Cardiac muscle cell (in vitro differentiated cells and primary cell): ENCODE data around the gene MBP. TPM values are rescaled to one million over a fixed set of nuclear protein-coding genes. Genes with fewer than 3 reads are reported as not detected.

ENCODE experiments used
- DNase-seq, 2 donors: peaks; one replicate each; pipeline versions ENCODE4 v3.0.0 to v3.0.0-alpha.2; 2010 to 2017; ENCODE audit warnings: low read depth in 1 of 2, low spot score in 1 of 2
- H3K27ac ChIP-seq: fragments of 200-600 bp; sonication (generic); 2 replicates; pipeline ENCODE4 v1.5.1; 2016
- H3K27me3 ChIP-seq: fragments of 200-600 bp; sonication (generic); 2 replicates; pipeline ENCODE4 v1.6.0; 2016; ENCODE audit warnings: control low read depth
- H3K36me3 ChIP-seq: fragments of 200-600 bp; sonication (generic); 2 replicates; pipeline ENCODE4 v1.5.1; 2016; ENCODE audit warnings: control low read depth
- H3K4me1 ChIP-seq: fragments of 200-600 bp; sonication (generic); 2 replicates; pipeline ENCODE4 v1.8.1; 2017; ENCODE audit warnings: low read depth, mild to moderate bottlenecking, mixed run types
- H3K4me3 ChIP-seq: fragments of 200-600 bp; sonication (generic); 2 replicates; pipeline ENCODE4 v1.5.1; 2016; ENCODE audit warnings: mild to moderate bottlenecking
- H3K9me3 ChIP-seq: fragments of 200-600 bp; sonication (generic); 2 replicates; pipeline ENCODE4 v1.5.1; 2017; ENCODE audit warnings: low read depth, mild to moderate bottlenecking, control low read depth
- CTCF ChIP-seq: IDR thresholded peaks from 2 replicates; pipeline ENCODE4 v1.5.1; 2012; ENCODE audit warnings: low read depth, mild to moderate bottlenecking, low read length
- polyA plus RNA-seq: library from polyadenylated mRNA; unstranded; fragments of >200 nt; fragmentation: Nextera tagmentation; extraction: Ambion mirVana; gene quantifications from 2 replicates; pipeline ENCODE4 v1.2.1, GENCODE V29; 2016
- total RNA-seq: library from RNA; depleted of rRNA; stranded (reverse); fragments of >200 nt; gene quantifications from 2 replicates; pipeline ENCODE4 v1.2.3, GENCODE V29; 2016

MBP gene
- total and polyA plus RNA-seq, 2 experiments from 2014 or later: 0.32 to 0.42 TPM

GRCh38 chr18:77110400-77110799 lies 22.2 kb downstream of the MBP start:
- no peak for TF ChIP-seq CTCF
- Histone ChIP-seq H3K4me3 (no peak overlapping the region), H3K36me3 (no peaks in the 10 kb centered on the region), H3K27me3 (no peaks in the 10 kb centered on the region), H3K4me1 (peaks cover 14% of the 10 kb centered on the region), H3K9me3 (no peaks in the 10 kb centered on the region), H3K27ac (no peak overlapping the region)
- DNase-seq: no peak

GRCh38 chr18:77109648-77110019 lies 22.9 kb downstream of the MBP start:
- no peak for DNase-seq
- Histone ChIP-seq H3K9me3 (no peaks in the 10 kb centered on the region), H3K27ac (no peak overlapping the region), H3K27me3 (no peaks in the 10 kb centered on the region), H3K36me3 (no peaks in the 10 kb centered on the region), H3K4me1 (peaks cover 14% of the 10 kb centered on the region), H3K4me3 (no peak overlapping the region)
- TF ChIP-seq CTCF: no peak

DNA sequence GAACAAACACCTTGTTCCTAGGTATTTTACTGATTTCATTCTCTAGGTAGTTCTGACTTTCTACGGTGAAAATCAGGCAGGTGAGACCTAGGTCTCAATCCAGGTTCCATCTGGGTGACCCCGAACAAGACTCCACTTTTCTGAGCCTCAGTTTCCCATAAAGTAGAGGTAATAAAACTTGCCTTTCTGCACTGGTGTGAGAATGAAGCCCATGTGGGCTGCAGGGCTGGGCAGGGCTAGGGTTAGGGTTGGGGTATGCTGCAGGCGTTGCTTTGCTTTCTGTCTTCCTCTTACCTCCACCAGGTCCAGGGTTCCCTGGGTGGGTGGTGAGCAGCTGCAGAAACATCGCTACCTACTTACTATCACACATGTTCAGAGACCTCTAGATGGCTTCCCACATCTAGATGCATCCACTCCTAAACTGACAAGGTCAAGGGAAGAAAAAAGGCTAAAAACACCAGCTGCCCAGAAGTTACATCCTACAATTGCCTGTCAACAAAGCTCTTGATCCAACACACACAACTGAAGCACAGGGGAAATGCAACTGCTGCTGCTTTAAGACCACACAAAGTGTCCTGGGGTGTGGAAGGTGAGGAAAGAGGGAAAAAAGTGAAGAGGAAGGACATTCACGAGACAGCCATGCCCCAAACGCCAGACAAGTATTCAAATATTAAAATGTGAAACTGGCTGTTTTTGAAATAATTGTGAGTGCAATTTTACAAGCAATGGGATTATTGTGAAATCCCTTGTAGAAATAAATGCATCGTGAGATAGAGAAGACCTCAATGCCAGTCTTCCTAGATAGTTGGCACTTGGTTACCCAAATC lies 23.5 kb downstream of the MBP start:
- H3K36me3 ChIP-seq: no peaks in the 10 kb centered on the region
- H3K9me3 ChIP-seq: no peaks in the 10 kb centered on the region
- no peak overlapping the region for H3K27ac ChIP-seq
- DNase-seq: no peak
- no peak overlapping the region for H3K4me3 ChIP-seq
- H3K27me3 ChIP-seq: no peaks in the 10 kb centered on the region
- no peak for TF ChIP-seq CTCF
- peaks cover 14% of the 10 kb centered on the region for H3K4me1 ChIP-seq

DNA sequence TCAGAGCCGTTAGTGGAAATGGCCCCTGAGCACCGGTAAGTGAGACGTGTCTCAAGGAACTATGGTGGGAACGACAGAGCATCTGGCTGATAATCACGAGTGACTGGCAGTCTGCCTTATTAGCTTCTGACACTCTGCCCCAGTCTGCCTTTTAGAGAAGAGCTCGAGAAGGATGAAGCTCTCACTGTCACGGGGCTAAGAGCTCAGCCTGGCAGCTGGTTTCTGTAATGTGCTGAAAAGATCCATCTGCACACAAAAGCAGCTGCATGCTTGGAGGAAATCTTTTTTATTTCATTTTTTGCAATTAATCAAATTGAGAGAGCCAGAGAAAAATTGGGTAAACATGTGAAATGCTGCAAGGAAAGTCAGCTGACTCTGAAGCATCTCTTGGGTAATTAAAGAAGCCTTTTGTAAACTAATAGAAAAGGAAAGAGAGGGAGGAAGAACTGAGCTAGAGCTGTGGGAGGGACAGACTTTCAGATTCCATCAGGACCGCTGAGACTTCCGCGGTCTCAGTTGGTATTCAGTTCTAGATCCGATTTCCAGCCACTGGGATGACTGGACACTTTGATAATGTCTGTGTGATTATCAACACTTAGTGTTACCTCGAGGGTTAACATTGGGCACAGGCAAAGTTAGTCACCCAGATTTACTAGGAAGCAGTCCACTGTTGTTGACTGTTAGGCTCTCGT lies 24.4 kb downstream of the MBP start:
- Histone ChIP-seq H3K27ac (no peak overlapping the region), H3K4me1 (peaks cover 14% of the 10 kb centered on the region), H3K36me3 (no peaks in the 10 kb centered on the region), H3K9me3 (no peaks in the 10 kb centered on the region), H3K27me3 (no peaks in the 10 kb centered on the region), H3K4me3 (no peak overlapping the region)
- peak in 1 of 2 donors; percentile 90 for DNase-seq
- no peak for TF ChIP-seq CTCF

- peak in 1 of 2 donors; percentile 53 for DNase-seq
- Histone ChIP-seq H3K27me3 (no peaks in the 10 kb centered on the region), H3K9me3 (no peaks in the 10 kb centered on the region), H3K4me3 (no peak overlapping the region), H3K4me1 (peaks cover 20% of the 10 kb centered on the region), H3K27ac (no peak overlapping the region), H3K36me3 (no peaks in the 10 kb centered on the region)
- TF ChIP-seq CTCF: no peak
Measured at GRCh38 chr18:77107292-77107691, 25.3 kb downstream of the MBP start.
